GM21423 (cell line): ENCODE data around the gene FHIT.
"Not testable (repeated sequence)": the region's sequence is repeated elsewhere in the genome, so short reads cannot be mapped to it uniquely, and the experiment has no call there.

Experiments
- ATAC-seq: cut with Tn5 transposase; IDR thresholded peaks from one replicate; pipeline ENCODE4 v1.9.1; 2021; ENCODE audit warnings: mild to moderate bottlenecking, moderate library complexity; ENCODE audit not compliant: unreplicated experiment

The FHIT gene

DNA sequence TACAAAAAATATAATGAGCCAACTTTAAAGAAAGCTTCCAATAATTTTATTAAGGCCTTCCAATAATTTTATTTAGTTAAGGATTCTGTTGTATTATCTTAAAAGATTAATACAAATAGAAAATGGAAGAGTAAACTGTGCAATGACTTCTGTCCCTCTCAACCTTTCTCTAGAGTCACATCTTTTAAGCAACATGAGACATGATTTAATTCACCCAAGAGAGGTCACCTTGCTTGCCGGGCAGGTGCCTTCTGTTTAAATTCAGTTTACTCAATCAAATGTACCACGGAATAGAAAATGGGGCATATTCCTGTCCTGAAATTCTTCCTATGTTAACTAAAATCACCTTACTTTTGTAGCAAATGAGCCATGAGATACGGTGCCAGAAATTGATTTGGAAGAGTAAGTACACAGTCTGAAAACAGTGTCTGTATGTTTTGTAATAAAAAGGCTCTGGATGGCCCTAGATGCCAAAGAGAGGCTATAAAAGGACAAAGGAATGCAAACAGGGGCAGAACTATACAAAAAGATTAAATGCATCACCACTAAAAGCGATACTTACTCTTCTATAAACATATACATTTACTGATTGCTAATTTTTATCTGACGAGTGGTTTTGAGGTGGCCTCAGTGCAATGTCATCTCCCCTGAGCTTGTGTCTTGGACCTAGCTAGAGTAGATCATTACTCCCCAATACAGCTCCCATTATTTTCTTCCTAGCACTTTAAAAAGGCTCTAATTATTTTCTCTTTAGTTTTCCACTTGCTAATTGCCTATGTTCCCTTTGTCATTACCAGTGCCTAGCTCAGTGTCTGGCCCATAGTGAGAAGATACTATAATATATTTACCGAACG, 134.0 kb downstream of the FHIT start:
- no peak for ATAC-seq

DNA sequence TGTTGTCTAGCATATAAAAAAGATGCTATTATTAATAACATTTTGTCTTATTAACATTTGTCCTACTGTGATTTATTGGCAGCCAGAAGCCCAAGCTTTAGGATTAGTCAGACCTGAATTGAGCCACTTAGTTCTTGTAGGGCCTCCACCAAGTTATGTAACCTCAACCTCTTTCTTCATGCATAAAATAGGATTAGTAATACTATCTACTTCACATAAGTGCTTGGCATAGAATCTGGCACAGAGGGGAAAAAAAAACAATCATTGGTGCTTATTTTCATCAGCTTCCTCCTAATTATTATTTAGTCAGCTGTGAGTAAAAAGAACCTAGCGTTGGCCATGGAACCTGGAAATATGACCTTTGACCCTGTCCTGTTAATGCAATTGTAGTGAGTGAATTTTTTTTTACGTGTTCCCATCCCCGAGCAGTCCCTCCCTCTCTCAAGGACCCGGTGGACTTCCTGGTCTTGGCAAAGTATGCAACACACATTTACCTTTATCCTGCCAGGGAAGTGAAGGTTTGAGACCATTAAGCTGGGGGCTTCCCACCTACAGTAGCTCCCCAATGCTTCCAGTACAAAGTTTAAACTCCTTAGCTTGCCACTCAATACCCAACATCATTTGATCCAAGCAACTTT, 136.8 kb downstream of the FHIT start:
- no peak for ATAC-seq

DNA sequence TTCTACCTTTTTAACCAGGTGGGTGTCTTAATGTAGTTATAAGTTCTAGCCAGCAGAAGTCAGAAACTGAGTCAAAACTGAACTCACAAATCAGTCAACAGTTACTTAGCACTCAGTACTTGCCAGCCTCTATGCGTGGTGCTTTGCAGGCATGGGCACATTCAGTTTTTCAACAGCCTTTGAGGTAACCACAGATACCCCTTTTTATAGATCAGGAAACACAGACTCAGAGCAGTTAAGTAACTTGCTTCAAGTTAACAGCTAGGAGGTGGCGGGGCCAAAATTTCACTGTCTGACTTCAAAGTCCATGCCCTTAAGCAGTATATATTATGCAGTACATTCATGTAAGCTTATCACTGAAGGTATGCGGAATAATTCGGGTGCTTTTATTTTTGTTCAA, 139.4 kb downstream of the FHIT start:
- no peak for ATAC-seq

DNA sequence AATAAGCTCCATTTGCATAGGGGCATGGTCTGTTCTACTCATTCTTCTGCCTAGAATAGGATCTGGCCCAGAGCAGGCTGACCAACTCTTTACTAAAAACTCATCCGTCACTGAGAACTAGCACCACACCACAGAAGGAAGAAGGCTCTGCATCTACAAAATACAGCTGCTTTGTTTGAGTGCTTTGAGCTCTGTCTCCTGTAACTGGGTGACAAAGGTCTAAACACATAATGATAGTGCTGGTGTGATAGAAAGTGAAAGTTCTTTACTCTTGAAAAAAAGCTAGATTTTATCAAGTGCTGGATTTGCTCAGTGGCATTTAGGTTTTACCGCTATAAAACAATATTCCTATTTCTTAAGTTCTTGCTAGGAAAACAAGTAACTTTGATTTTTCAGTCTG, 140.7 kb downstream of the FHIT start:
- ATAC-seq: no peak

DNA sequence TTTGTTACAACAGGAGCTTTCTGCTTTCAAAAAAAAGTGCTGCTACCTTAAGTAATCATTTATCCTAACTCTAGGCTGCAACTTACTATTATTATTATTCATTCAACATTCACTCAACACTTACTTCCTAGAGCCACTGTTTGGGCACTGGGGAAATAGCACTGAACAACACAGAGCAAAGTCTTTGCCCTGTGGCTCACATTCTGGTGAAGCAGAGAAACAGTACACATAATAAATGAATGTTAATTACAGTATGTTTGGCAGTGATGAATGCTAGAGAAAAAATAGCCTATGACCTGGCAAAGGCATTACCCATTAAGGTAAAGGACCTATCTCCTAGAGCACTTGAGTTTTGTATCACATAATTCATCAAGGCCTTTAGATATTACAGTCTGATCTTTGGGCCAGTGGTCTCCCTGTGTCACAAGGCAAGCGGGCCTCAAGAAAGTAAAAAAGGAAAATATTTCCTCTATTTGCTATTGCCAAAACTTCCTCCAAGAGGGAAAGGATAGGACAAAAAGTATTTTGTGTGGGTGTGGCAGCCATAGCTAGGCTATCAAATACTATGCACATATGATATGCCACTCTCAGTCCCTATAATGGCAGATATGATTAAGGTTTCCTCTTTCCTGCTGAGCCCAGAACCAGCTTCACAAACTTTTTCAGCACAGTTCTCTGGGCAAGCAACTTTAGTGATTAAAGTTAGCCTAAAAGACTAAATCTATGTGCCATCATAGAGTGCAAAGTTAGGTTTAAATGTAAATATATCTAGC, 142.8 kb downstream of the FHIT start:
- no peak for ATAC-seq

DNA sequence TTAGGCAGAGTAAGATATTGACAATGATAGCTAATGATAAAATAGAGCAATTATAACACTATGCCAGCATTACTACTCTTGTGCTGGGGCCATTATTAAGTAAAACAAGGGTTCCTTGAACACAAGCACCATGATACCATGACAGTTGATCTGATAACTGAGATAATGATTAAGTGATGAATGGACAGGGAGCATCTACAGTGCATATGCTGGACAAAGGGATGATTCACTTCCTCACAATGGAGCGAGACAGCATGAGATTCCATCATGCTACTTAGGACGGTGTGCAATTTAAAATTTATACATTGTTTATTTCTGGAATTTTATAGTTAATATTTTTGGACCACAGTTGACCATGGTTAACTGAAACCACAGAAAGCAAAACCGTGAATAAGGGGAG, 156.6 kb downstream of the FHIT start:
- ATAC-seq: no peak

DNA sequence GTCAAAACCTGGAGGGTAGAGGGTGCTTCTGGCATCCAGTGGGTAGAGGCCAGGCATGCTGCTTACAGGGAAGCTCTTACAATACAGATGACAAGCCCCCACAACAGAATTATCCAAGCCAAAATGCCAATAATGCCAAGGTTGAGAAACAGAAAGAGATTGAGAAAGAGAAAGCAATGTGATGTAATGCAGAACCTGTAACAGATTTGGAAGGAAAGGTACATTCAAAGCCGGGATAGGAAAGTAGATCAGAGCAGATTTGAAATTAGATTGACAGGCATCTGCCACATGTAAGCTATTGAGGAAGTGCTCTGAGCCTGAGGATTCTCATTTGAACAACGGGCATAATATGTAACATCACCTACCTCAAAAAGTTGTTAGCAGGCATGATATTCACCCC, 157.9 kb downstream of the FHIT start:
- ATAC-seq: no peak

DNA sequence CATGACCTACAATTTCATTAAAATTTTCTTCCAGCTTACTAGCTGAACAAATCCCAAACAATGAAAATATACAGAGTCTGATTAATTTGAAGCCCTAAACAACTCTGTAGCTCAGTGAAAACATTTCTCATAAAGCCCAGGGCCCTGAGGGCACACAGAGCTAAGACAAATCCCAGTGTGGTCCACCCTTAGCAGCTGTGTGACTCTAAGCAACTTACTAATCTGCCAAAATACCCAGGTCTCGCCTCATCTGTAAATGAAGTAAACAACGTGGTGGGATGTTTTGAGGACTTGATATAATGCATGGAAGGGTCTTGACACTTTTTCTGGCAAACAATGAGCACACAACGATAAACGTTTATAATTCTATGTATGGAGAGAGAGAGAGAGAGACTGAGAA, 158.4 kb downstream of the FHIT start:
- no peak for ATAC-seq

DNA sequence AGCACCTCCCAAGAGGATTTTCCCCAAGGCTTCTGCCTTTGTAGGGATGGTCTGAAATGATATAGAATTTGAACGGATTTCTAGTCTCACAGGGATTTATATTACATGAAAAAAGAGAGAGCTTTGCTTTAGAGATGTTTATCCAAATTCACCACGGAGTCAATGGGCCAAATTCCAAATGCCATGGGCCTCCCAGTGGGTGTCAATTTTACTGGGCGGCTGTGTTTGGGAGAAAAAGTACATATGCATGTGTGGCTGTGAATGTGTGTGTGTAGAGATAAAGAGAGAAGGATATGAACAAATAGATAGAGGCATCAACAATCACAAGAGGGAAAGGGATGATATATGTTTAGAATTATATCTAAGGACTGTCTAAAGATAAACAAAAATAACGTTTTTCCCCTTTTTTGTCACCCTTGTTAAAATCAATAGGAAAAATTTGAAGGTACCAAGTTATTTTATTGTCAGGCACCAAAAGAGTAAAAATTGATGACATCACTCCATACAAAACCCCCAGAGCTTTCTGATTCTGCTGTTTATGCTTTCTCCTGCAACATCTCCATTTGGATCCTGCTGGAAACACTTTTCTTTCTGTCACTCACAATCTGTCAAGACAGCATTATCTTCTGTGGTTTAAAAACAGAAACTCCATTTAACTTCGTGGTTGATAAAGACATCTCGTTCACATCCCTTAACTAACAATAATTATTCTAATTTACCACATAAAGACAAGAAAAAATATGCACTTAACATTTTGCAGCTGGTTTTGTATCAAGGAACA, 160.7 kb downstream of the FHIT start:
- ATAC-seq: no peak

DNA sequence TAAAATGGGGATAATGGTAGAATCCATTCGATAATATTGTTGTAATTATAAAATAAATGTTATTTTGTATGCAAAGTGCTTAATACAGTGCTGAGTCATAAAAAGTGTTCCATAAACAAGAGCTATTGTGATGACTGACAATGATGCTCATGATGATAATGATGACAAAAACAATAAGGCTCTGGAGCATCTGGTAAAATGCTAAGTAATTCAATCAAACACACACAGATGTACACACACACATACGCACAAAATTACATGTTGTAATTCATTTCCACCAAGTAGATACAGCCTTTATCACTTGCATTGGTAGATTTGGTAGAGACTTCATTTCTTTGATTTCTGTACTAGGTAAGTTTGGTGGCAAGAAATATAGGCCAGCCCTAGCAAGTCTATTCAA, 163.8 kb downstream of the FHIT start:
- no peak for ATAC-seq

DNA sequence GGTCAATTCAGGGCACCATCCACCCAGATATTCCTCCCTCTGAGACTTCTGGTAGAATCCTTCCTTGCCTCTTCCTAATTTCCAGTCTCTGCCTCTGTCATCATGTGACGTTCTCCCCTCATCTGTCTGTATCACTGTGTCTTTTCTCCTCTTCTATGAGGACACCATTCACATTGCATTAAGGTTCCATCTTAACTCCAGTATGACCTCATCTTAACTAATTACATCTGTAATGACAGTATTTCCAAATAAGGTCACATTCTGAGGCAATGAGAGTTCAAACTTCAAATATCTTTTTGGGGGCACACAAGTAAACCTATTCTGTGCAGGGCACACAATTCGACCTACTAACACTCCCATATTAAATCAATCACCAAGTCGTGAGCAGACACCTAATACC, 169.7 kb downstream of the FHIT start:
- ATAC-seq: no peak

DNA sequence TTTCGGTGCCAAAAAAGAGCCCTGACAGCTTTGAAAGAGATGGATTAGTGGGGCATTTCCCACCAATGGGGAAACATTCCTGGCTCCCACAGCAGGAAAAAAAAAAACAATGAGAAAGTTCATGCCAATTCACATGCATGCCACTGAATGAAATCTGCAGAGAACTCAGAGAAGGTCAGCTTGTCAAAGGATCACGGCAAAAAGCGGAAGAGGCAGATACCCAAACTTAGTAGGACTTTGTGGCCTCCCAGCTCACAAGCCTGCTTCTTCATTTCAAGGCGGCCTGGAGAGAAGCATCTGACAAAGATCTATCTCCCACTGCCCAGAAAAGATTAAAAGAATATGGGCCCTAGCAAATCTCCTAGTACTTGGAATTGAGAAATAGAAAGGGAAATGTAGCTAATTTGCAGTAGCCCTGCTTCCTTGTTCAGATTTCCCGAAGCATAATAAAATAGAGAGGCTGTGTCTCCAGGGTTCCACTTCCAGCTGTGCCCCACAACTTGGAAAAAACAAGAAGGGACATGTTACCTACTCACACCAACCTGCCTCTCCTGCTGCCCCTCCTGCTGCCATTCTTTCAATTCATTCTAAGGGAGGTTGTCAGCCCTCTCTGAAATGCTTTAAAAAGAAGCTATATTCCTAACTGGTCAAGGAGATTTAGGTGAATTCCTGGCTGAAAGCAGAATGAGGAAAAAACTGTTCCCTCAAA, 170.4 kb downstream of the FHIT start:
- ATAC-seq: no peak

DNA sequence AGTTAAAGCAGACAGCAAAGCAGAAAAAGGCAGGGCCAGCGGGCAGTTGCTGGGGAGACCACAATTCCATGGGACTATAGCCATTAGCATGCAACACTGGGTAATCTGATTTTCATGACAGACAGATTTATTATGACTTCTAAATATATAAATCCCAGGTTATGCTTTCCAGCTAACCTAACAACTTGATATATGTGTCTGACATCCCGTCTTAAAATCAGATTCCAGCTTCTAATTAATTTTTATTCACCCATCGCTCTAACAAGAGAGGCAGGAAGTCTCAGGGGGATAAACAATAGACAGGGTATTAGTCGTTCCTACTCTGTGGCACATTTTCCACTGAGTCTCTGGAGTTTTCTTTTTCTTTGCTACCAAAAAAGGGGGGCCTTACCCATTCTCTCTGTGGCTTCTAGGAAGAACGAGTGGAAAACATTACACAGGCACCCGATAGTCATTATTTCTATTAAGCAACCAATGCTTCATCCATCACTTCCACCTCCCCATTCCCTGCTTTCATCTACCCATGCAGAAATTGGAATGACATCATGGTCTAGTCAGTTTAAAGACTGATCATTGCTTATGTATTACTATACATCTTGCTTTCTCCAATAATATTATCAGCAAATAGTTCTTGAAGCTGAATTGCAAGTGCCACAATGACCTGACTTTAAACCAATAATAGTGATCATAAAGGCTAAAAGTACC, 173.1 kb downstream of the FHIT start:
- no peak for ATAC-seq

DNA sequence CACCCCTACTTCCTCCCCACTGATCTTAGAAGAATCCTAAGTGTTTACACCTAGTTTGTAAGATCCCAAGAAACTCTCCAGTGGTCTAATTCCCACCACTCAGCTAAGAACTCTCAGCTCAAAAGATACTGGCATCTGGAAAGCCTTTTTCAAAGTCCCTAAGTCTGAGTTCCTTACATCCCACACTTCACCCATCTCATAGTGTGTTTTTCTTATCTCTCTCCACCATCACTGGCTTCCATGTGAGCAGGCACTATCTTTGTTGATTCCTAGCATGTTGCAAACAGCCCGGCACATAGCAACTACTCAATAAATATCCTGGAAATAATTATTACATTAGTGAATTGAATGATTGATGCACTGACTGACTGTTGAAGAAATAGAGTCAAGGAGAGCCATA, 173.7 kb downstream of the FHIT start:
- ATAC-seq: no peak

DNA sequence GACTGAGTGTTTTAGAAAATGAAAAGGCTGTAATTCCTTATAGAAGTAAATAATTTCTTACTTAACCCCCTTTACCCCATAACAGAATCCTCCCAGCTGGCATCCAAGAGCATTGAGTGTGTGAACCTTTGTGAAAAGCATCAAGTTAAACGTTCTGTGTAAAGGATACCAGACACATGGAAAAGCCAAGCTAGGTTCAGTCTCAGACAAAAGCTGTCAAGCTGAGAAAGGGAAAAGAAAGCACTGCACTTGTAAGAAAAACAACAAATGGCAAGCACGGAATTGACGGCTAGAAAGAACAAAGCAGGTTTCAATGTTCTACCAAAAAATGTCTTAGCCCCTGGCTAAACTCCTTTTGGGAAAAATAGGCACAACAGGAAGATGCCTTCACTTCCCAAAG, 176.5 kb downstream of the FHIT start:
- ATAC-seq: no peak

DNA sequence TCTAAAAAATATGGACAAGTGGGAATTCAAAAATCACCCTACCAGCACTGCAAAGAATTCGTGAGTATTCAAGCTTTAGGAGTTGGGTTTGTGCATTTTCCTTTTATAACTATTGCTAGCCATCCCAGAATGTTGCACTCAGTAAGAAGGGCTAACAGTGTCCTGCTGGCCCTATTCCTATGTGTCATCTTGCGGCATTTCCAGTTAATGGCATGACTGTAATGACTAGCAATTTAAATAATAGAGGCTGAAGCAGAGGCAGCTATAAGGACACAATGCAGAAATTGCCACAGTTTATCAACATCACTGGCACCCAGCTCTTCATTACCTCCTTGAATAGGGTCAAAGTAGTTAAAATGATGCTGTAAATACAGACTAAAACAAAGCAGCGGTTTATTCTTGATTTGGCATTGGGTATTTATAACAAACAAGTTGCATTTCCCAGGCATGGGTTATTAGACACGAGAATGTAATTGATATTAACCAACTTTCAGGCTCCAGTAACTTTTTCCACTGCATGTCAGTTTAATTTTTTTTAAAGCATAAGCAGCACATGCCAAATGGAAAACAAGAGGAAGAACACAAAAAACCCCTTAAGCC, 177.6 kb downstream of the FHIT start:
- no peak for ATAC-seq

DNA sequence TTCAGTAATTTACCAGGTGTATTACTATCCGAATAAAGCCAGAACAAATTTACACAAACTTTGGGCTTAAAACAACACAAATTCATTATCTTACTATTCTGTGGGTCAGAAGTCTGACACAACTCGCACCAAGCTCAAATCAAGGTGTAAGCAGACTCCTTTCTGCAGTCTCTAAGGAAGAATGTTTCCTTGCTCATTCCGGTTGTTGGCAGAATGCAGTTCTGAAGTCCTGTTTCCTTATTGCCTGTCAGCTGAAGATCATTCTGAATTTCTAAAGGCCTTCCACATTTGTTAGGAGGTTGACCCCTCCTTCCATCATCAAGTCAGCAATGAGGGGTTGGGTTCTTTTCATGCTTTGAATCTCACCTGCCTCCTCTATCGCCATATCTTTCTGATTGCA, 183.2 kb downstream of the FHIT start:
- no peak for ATAC-seq

DNA sequence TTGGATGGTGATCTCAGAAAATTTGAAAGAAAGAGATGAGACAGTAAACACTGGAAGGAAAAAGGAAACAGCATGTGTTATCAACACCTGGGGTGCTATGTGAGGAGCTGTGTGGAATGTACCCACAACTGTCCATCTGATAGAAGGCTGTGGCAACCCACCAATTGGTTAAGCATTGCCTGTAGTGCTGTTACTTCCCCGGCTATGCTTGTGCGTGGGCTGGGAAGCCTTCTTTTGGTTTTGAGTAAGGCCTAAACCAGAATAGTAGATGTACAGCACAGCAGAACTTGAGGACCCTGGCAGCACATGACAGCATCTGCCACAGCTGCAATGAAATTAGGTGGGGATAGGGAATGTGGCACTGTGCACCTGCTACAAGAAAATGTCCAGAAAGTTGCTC, 184.5 kb downstream of the FHIT start:
- ATAC-seq: no peak

DNA sequence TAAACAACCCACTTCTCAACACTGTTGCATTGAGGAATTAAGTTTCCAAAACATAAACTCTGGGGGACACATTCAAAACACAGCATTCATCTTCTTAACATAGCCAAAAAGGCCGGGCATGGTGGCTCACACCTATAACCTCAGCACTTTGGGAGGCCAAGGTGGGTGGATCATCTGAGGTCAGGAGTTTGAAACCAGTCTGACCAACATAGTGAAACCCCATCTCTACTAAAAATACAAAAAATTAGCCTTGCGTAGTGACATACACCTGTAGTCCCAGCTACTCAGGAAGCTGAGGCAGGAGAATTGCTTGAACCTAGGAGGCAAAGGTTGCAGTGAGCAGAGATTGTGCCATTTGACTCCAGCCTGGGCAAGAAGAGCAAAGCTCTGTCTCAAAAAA, 185.0 kb downstream of the FHIT start:
- ATAC-seq: not testable (repeated sequence)
